H7 (cell line): Measurements from ENCODE around the gene ARHGAP29. TPM values are rescaled to one million over a fixed set of nuclear protein-coding genes. Genes with fewer than 3 reads are reported as not detected.
"Not testable (repeated sequence)": the region's sequence is repeated elsewhere in the genome, so short reads cannot be mapped to it uniquely, and the experiment has no call there.

ENCODE experiments used
- DNase-seq: peaks from one replicate; pipeline ENCODE4 v3.0.0; 2012
- H3K27me3 ChIP-seq: 2 replicates; pipeline ENCODE4 v1.6.0; 2011; ENCODE audit warnings: mild to moderate bottlenecking, low read length; ENCODE audit not compliant: control insufficient read depth, insufficient read depth
- H3K36me3 ChIP-seq: replicated peaks from 2 replicates; pipeline ENCODE4 v1.5.1; 2011; ENCODE audit warnings: low read length; ENCODE audit not compliant: control insufficient read depth, insufficient read depth
- H3K4me3 ChIP-seq: 2 replicates; pipeline ENCODE4 v1.5.1; 2011; ENCODE audit warnings: low read depth, mild to moderate bottlenecking, control low read depth, low read length, moderate library complexity; ENCODE audit not compliant: insufficient read depth
- total RNA-seq: library from RNA; depleted of rRNA; stranded (reverse); fragments of >200 nt; shearing (Covaris generic); gene quantifications from 2 replicates; pipeline ENCODE4 v1.2.3, GENCODE V29; 2014

ARHGAP29 gene
- total RNA-seq, 1 experiment from 2014 or later: 5.6 TPM

- Histone ChIP-seq H3K36me3 (no peaks in the 10 kb centered on the region), H3K4me3 (no peak overlapping the region), H3K27me3 (no peaks in the 10 kb centered on the region)
- DNase-seq: no peak
These were observed 82.4 kb downstream of the ARHGAP29 start for GRCh38 chr1:94154989-94155388.

DNA sequence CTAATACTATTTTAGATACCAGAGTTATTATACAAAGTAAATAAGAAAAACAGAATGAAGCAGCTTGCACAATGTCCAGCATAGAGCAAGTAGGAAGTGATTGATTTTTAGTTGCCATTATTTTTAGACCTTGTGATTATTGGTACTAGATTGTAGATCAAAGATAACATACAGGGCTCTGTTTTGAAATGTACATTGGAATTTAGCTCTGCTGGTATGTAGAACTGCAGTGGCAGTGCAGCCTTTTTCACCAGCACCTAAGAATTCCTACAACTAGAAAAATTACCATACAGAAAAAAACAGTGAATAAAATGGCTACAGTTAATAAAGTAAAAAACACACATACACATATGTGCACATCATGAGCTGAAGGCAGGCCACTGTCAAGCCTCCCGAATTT lies 84.3 kb downstream of the ARHGAP29 start:
- DNase-seq: no peak
- Histone ChIP-seq H3K36me3 (no peaks in the 10 kb centered on the region), H3K4me3 (no peak overlapping the region), H3K27me3 (no peaks in the 10 kb centered on the region)

GRCh38 chr1:94149166-94149565 lies 88.2 kb downstream of the ARHGAP29 start:
- not testable (repeated sequence) for H3K4me3 ChIP-seq, DNase-seq, H3K27me3 ChIP-seq, H3K36me3 ChIP-seq

DNA sequence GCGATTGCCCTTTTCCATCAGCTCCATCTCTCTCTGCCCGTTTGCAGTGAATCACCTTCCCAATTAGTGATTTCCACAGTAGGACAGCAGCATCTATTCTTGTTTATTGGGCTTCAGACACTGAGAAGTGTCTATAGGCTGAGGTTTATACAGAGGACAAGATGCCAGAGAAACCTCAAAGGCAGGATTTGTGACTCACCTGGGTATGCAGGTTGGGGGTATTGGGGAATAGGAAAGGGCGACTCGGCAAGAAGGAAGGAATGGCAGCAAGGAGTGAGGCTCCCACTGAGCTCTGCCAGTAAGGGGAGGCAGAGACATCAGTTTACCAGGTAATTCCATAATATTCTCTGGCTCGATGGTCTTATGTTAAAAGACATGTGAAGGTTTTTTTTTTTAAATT lies 91.1 kb downstream of the ARHGAP29 start:
- DNase-seq: no peak
- H3K36me3 ChIP-seq: no peaks in the 10 kb centered on the region
- H3K27me3 ChIP-seq: no peaks in the 10 kb centered on the region
- H3K4me3 ChIP-seq: no peak overlapping the region

- DNase-seq: no peak
- Histone ChIP-seq H3K27me3 (no peaks in the 10 kb centered on the region), H3K4me3 (no peak overlapping the region), H3K36me3 (no peaks in the 10 kb centered on the region)
These were observed 92.5 kb downstream of the ARHGAP29 start for GRCh38 chr1:94144836-94145235.

DNA sequence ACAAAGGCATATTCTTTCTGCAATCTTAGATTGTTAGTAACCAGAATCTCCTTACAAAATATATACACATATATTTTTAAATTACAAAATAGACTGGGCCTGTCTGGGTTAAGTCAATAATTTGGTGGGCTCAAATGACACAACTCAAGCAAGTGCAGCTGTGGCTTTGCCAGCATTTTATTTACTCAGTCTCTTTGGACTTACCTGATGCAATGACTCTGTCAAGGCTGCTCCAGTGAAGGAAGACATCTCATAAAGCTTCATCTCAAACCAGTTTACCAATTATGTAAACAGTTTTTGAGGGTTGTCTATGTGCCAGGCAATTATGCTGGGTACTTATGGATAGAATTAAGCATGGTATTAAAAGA lies 93.6 kb downstream of the ARHGAP29 start:
- no peak for DNase-seq
- H3K27me3 ChIP-seq: no peaks in the 10 kb centered on the region
- H3K4me3 ChIP-seq: no peak overlapping the region
- H3K36me3 ChIP-seq: no peaks in the 10 kb centered on the region

GRCh38 chr1:94143173-94143808 lies 94.1 kb downstream of the ARHGAP29 start:
- no peak for DNase-seq
- no peaks in the 10 kb centered on the region for H3K27me3 ChIP-seq
- no peak overlapping the region for H3K4me3 ChIP-seq
- no peaks in the 10 kb centered on the region for H3K36me3 ChIP-seq

GRCh38 chr1:94142583-94142982 lies 94.8 kb downstream of the ARHGAP29 start:
- H3K36me3 ChIP-seq: no peaks in the 10 kb centered on the region
- H3K27me3 ChIP-seq: no peaks in the 10 kb centered on the region
- no peak for DNase-seq
- H3K4me3 ChIP-seq: no peak overlapping the region

DNA sequence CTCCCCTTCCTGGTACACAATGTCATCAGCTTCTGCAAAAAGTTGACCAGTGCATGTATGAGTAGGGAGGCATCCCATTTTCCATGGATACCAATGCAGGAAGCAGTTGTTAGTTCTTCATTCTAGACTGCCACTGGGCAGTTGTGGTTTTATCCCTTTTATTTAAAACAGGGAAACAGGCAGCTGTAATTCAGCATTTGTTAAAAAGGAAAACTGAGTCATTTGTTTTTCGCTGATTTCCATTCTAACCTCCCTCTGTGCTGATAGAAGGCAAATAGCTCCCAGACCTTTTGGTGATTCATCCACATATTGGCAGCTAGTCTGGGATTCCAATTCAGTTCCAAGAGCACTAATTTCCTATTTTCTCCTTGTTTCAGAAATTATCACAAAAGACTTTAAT lies 95.4 kb downstream of the ARHGAP29 start:
- H3K4me3 ChIP-seq: no peak overlapping the region
- H3K36me3 ChIP-seq: no peaks in the 10 kb centered on the region
- no peaks in the 10 kb centered on the region for H3K27me3 ChIP-seq
- DNase-seq: no peak

DNA sequence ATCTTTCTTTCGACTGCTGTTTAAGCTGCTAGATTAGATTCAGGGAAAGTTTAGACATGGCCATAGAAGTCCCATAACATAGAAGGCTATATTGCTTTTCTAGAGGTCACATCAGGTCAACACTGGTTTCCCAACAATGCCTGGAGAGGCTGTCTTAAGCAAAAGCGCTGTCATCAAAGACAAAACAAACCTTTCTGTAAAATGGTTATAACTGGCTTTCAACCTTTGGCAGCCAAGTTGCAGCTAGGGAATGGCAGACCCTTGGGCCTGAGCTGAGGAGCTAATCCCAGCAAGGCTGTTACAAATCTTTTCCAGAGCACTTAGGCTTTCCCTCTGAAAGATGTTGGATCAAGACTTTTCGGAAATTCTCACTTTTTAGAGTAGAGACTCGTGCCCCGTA lies 105.3 kb downstream of the ARHGAP29 start:
- H3K4me3 ChIP-seq: no peak overlapping the region
- no peaks in the 10 kb centered on the region; the same call in 1 of the 2 replicates for H3K27me3 ChIP-seq
- no peaks in the 10 kb centered on the region for H3K36me3 ChIP-seq
- no peak for DNase-seq

DNA sequence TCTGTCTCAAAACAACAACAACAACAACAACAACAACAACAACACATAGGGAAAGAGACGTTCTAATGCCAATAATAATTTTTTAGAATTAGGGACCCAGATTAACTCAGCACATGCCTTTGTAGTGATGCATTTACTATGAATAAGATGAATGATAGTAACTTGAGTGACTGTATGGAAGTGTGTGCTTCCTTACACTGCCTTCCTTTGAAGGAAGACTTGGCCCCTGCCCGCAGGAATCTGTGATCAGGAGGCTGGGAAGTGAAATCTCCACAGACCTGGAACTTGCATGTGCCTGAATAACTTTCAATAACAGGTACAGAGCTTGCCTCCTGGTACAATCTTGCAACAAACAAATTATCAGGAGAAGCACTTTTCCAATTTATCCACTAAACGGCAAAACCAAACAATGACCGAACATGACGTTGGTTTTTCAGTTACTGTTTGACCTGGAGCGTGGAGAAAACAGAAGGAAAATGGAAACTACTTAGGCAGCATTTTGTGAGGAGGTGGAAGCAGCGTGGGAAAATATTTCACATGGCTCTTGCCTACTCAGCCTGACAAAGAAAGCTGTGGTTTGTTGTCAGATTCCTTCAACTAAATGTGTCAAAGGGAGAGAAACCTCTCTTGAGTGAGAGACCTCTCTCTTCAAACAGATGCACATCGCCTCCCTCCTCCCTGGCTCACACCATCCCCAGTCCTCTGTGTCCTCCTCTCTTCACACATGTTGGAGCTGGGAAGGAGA lies 106.4 kb downstream of the ARHGAP29 start:
- Histone ChIP-seq H3K27me3 (no peaks in the 10 kb centered on the region; the same call in 1 of the 2 replicates), H3K36me3 (no peaks in the 10 kb centered on the region), H3K4me3 (no peak overlapping the region)
- no peak for DNase-seq

DNA sequence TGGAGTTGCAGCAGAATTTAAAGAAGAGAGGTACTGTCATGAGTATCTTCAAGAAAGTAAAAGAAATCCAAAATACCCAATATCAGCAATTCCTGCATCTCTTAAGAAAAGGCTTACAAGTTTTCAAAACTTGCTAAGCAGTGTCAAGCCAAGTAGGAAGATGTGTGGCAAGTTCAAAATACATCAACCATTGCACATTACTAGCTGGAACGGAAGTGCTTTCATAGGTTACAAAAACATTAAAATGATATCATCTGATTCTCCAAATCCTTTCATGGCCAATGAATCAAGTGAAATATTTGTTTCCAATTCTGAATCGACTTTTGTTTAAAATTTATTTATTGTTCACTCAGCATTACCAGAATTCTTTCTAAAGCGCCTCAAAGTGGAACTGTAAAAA lies 110.7 kb downstream of the ARHGAP29 start:
- Histone ChIP-seq H3K4me3 (no peak overlapping the region), H3K36me3 (no peaks in the 10 kb centered on the region), H3K27me3 (no peaks in the 10 kb centered on the region; the same call in 1 of the 2 replicates)
- DNase-seq: no peak

GRCh38 chr1:94125551-94126514 lies 111.6 kb downstream of the ARHGAP29 start:
- Histone ChIP-seq H3K27me3 (no peaks in the 10 kb centered on the region; the same call in 1 of the 2 replicates), H3K36me3 (no peaks in the 10 kb centered on the region), H3K4me3 (no peak overlapping the region)
- peak; percentile 48 for DNase-seq

GRCh38 chr1:94124538-94124937 lies 112.8 kb downstream of the ARHGAP29 start:
- DNase-seq: no peak
- H3K4me3 ChIP-seq: no peak overlapping the region
- H3K36me3 ChIP-seq: no peaks in the 10 kb centered on the region
- H3K27me3 ChIP-seq: no peaks in the 10 kb centered on the region; the same call in 1 of the 2 replicates
